GM12872 (cell line): Measurements from ENCODE around the gene CD82.

Experiments
- TF ChIP-seq, protein P1 (sequence below): IDR thresholded peaks from 3 replicates; pipeline ENCODE4 v1.5.1; 2011; ENCODE audit warnings: low read depth, mild to moderate bottlenecking, low read length, moderate library complexity; ENCODE audit not compliant: insufficient read depth

The CD82 gene

DNA sequence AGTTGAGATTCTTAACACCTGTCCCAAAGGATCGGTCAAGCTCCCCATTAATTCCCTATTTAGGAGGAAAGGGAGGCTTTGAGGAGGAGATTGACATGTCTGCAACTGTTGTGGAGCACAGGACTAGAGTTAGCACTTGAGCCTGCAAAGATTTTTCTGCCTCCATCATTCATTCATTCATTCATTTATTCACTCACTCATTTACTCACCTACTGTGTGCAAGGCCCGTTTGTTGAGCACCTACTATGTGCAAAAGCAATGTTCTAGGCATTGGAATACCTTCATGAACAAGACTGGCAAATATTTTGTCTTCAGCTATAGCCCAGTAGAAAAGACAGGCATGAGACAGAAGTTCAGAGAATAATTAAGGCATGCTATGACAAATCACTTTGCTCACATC, 43.2 kb upstream of the CD82 start:
- TF ChIP-seq, protein P1, sequence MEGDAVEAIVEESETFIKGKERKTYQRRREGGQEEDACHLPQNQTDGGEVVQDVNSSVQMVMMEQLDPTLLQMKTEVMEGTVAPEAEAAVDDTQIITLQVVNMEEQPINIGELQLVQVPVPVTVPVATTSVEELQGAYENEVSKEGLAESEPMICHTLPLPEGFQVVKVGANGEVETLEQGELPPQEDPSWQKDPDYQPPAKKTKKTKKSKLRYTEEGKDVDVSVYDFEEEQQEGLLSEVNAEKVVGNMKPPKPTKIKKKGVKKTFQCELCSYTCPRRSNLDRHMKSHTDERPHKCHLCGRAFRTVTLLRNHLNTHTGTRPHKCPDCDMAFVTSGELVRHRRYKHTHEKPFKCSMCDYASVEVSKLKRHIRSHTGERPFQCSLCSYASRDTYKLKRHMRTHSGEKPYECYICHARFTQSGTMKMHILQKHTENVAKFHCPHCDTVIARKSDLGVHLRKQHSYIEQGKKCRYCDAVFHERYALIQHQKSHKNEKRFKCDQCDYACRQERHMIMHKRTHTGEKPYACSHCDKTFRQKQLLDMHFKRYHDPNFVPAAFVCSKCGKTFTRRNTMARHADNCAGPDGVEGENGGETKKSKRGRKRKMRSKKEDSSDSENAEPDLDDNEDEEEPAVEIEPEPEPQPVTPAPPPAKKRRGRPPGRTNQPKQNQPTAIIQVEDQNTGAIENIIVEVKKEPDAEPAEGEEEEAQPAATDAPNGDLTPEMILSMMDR: no peak

- TF ChIP-seq, protein P1: no peak
Observed at GRCh38 chr11:44524346-44524745, 41.1 kb upstream of the CD82 start.

DNA sequence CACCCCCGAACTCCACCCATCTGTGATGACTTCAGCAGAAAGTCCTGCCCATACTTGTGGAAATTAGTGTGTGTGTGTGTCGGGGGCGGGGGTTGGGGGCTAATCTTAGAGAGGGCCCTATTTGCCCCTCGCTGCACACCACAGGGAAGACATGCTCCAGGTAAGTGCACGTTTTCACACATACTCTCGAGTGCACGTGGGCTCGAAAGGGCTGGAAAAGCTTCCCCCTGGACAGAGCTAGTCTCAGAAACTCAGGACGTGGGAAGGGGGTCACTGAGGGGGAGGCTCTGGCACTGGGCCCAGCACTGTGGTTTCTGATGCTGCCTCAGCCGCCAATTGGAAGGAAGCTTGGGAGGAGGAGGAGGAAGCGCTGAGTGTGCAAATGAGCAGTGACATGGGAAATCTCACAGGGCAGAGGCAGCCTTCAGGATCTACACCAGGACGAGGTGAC, 40.7 kb upstream of the CD82 start:
- TF ChIP-seq, protein P1: no peak

DNA sequence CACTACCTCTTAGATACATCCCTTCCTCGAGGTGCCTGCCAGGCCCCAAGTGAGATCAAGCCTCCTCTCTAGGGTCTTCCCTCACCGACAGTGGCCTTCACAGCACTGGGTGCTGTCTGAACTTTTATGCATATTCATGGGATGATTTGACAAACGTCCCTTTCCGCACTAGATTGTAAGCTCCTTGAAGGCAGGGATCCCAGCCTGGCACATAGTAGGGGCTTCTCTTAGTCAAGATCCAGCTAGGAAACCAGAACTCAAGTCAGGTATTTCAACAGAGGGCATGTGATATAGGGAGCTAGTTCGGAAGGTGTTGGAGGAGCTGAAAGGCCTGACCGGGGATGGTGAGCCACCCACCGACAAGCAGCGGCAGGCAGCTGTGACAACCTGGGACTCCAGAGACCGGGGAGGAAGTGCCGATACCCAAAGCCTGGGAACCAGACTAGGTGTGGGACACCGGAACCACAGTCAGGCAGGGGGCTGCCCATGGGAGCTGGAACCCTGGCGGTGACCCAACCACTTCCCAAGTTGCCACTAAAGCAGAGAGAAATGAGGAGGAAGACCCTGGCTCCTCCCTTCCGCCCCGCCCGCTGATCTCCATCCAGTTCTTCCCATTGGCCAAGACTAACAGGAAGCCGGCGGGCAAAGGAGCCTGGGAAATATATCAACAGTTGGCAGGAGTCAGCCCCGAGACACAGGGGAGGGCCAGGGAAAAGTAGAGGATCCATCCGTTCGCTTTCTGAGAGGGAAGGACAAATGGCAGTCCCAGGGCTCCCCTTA, 39.8 kb upstream of the CD82 start:
- TF ChIP-seq, protein P1: no peak

DNA sequence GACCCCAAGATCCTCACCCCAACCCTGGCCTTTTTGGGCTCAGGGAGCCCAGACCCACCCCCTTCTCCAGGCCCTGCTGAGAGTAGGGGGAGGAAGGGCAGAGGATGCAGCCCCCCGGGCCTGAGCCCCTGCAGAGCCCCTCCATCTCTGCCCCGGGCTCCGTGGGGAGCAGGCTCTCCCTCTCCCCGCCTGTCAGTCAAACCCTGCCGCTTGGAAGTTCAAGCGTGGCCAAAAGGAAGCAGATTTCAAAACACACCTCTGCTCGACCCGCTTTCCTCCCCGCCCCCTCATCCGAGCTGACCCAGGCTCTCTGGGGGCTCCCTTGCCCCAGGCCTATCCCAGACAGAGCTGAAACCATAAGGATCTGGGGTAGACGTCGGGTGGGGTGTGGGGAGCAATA, 39.0 kb upstream of the CD82 start:
- TF ChIP-seq, protein P1: no peak

DNA sequence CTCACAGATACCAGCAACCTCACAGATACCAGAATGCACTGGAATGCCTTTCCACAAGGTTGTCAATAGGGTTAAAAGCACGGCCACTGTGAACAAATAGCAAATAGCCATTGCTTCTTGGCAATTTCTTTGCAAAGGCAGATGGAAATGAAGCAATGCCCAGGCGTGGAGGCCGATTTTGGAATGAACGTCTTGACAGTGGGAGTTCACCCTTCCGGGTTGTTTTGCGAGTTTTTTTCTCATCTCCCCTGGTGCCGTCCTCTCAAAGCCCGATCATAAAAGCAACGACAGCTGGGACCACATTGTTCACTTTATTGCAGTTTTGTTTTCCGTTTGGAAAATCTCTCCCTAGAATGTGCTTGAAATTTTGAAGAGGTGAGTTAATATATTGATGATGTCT, 38.0 kb upstream of the CD82 start:
- TF ChIP-seq, protein P1: no peak

- TF ChIP-seq, protein P1: no peak
Observed at GRCh38 chr11:44528103-44528502, 37.4 kb upstream of the CD82 start.
